H1 (cell line): Measurements from ENCODE around the gene GSC. TPM values are rescaled to one million over a fixed set of nuclear protein-coding genes. Genes with fewer than 3 reads are reported as not detected.
"Not testable (repeated sequence)": the region's sequence is repeated elsewhere in the genome, so short reads cannot be mapped to it uniquely, and the experiment has no call there.

Experiments
- CTCF ChIA-PET: fragments of 300-600 bp; sonication (Branson Sonifier 250); formaldehyde crosslinking; loops from one replicate; lab custom pipeline; 2021; ENCODE audit not compliant: partially characterized antibody; lab: Charles Lee
- POLR2A ChIA-PET: fragments of 300-600 bp; sonication (Branson Sonifier 250); formaldehyde crosslinking; loops from one replicate; lab custom pipeline; 2021; ENCODE audit warnings: inconsistent platforms; ENCODE audit not compliant: partially characterized antibody; lab: Charles Lee
- DNase-seq, 2 experiments: peaks; one replicate each; pipeline versions ENCODE4 v3.0.0 to v3.0.0-alpha.2; 2010 to 2022; ENCODE audit warnings: low spot score in 2 of 2, low read depth in 1 of 2, mixed read lengths in 1 of 2
- FAIRE-seq: peaks from 2 replicates; lab custom pipeline; 2011; peaks lifted over from hg19 to GRCh38; lab: Jason Lieb, UNC
- H2AFZ ChIP-seq: 2 replicates; pipeline ENCODE4 v1.8.1; 2012; ENCODE audit warnings: low read length, inconsistent platforms
- H2AK5ac ChIP-seq: 2 replicates; pipeline ENCODE4 v1.6.1; 2013; ENCODE audit warnings: low read depth, low read length
- H2BK120ac ChIP-seq: replicated peaks from 2 replicates; pipeline ENCODE3; 2013; ENCODE audit warnings: low read depth, low read length, inconsistent platforms
- H2BK12ac ChIP-seq: 2 replicates; pipeline ENCODE4 v1.6.1; 2013; ENCODE audit warnings: low read depth, low read length
- H2BK15ac ChIP-seq: 2 replicates; pipeline ENCODE4 v1.6.1; 2013; ENCODE audit warnings: low read length
- H2BK20ac ChIP-seq: 2 replicates; pipeline ENCODE4 v1.6.1; 2013; ENCODE audit warnings: low read length
- H2BK5ac ChIP-seq: 2 replicates; pipeline ENCODE4 v1.6.1; 2013; ENCODE audit warnings: low read depth, low read length
- H3K14ac ChIP-seq: 2 replicates; pipeline ENCODE4 v1.6.1; 2013; ENCODE audit warnings: inconsistent platforms; ENCODE audit not compliant: insufficient read length
- H3K18ac ChIP-seq: 2 replicates; pipeline ENCODE4 v1.6.1; 2013; ENCODE audit warnings: low read length; ENCODE audit errors: extremely low read depth
- H3K23ac ChIP-seq: 2 replicates; pipeline ENCODE4 v1.6.1; 2013; ENCODE audit warnings: inconsistent platforms; ENCODE audit not compliant: insufficient read length
- H3K23me2 ChIP-seq: 2 replicates; pipeline ENCODE4 v1.6.1; 2013; ENCODE audit warnings: low read depth, low read length
- H3K27ac ChIP-seq: 2 replicates; pipeline ENCODE4 v1.6.1; 2011; ENCODE audit warnings: low read depth, low read length, inconsistent platforms
- H3K27me3 ChIP-seq, 4 experiments: replicated peaks in 1 of 4; 1 replicate in 1 of 4; 2 replicates in 3 of 4; pipeline versions ENCODE4 v1.6.1 to v1.8.1; 2011 to 2013; ENCODE audit warnings: low read length in 3 of 4, mild to moderate bottlenecking in 3 of 4, inconsistent platforms in 2 of 4, mixed read lengths in 2 of 4, moderate library complexity in 1 of 4; ENCODE audit not compliant: control insufficient read depth in 3 of 4, insufficient read depth in 3 of 4; ENCODE audit errors: extremely low read depth in 1 of 4
- H3K36me3 ChIP-seq, 4 experiments: 2 replicates each; pipeline versions ENCODE4 v1.6.1 to v1.8.1; 2011 to 2013; ENCODE audit warnings: mild to moderate bottlenecking in 4 of 4, low read length in 3 of 4, moderate library complexity in 2 of 4, control low read depth in 1 of 4, inconsistent platforms in 1 of 4; ENCODE audit not compliant: insufficient read depth in 4 of 4, control insufficient read depth in 2 of 4
- H3K4ac ChIP-seq: replicated peaks from 2 replicates; pipeline ENCODE3; 2013; ENCODE audit warnings: low read length, low read depth, mixed read lengths, inconsistent platforms; ENCODE audit not compliant: insufficient read length
- H3K4me1 ChIP-seq, 4 experiments: replicated peaks in 1 of 4; 1 replicate in 1 of 4; 2 replicates in 3 of 4; pipeline versions ENCODE4 v1.6.1 to v1.8.1; 2011 to 2013; ENCODE audit warnings: low read length in 3 of 4, inconsistent platforms in 2 of 4, mixed read lengths in 1 of 4; ENCODE audit not compliant: insufficient read depth in 4 of 4, control insufficient read depth in 3 of 4
- H3K4me2 ChIP-seq, 2 experiments: 2 replicates each; pipeline versions ENCODE4 v1.6.1 to v1.8.1; 2011 to 2013; ENCODE audit warnings: low read depth in 2 of 2, low read length in 2 of 2, control low read depth in 1 of 2, inconsistent platforms in 1 of 2, mild to moderate bottlenecking in 1 of 2; ENCODE audit not compliant: insufficient read depth in 1 of 2
- H3K4me3 ChIP-seq, 4 experiments: fragments of 200-600, 300-600 bp in 1 of 4; sonication (generic), shearing (Covaris generic), sonication (Bioruptor Twin) in 1 of 4; 2 replicates each; pipeline versions ENCODE4 v1.5.1 to v1.8.1; 2011 to 2016; ENCODE audit warnings: low read length in 4 of 4, low read depth in 3 of 4, control low read depth in 2 of 4, inconsistent platforms in 2 of 4, mild to moderate bottlenecking in 2 of 4, mixed read lengths in 1 of 4, moderate library complexity in 1 of 4; ENCODE audit not compliant: insufficient read depth in 2 of 4; ENCODE audit errors: extremely low read depth in 1 of 4
- H3K56ac ChIP-seq: replicated peaks from 2 replicates; pipeline ENCODE3; 2013; ENCODE audit warnings: low read depth, mild to moderate bottlenecking, mixed read lengths, low read length, inconsistent platforms; ENCODE audit not compliant: insufficient read length
- H3K79me1 ChIP-seq: 2 replicates; pipeline ENCODE4 v1.6.1; 2013; ENCODE audit warnings: low read depth, low read length, control low read depth
- H3K79me2 ChIP-seq, 2 experiments: 2 replicates each; pipeline versions ENCODE4 v1.6.1 to v1.8.1; 2012 to 2013; ENCODE audit warnings: low read length in 2 of 2, mild to moderate bottlenecking in 2 of 2, inconsistent platforms in 1 of 2; ENCODE audit not compliant: insufficient read depth in 2 of 2, control insufficient read depth in 1 of 2
- H3K9ac ChIP-seq, 4 experiments: replicated peaks in 1 of 4; 1 replicate in 1 of 4; 2 replicates in 3 of 4; pipeline versions ENCODE4 v1.6.1 to v1.8.1; 2011 to 2013; ENCODE audit warnings: low read depth in 3 of 4, low read length in 3 of 4, control low read depth in 2 of 4, mild to moderate bottlenecking in 2 of 4, moderate library complexity in 2 of 4, inconsistent platforms in 1 of 4; ENCODE audit errors: extremely low read depth in 1 of 4
- H3K9me3 ChIP-seq, 2 experiments: 2 replicates each; pipeline versions ENCODE4 v1.6.1 to v1.8.1; 2012 to 2013; ENCODE audit warnings: mild to moderate bottlenecking in 2 of 2, moderate library complexity in 2 of 2, control low read depth in 1 of 2, inconsistent platforms in 1 of 2, low read depth in 1 of 2, low read length in 1 of 2, mixed read lengths in 1 of 2; ENCODE audit not compliant: insufficient read depth in 2 of 2
- H4K20me1 ChIP-seq, 2 experiments: replicated peaks in 1 of 2; 2 replicates each; pipeline versions ENCODE3 to v1.8.1; 2011 to 2013; ENCODE audit warnings: inconsistent platforms in 2 of 2, low read length in 2 of 2, mild to moderate bottlenecking in 1 of 2; ENCODE audit not compliant: insufficient read depth in 2 of 2, control insufficient read depth in 1 of 2
- H4K5ac ChIP-seq: 2 replicates; pipeline ENCODE4 v1.6.1; 2013; ENCODE audit warnings: low read length, low read depth, mixed read lengths, inconsistent platforms; ENCODE audit not compliant: insufficient read length
- H4K8ac ChIP-seq: 2 replicates; pipeline ENCODE4 v1.8.0; 2013; ENCODE audit warnings: mild to moderate bottlenecking, moderate library complexity, low read length, inconsistent platforms; ENCODE audit not compliant: insufficient read depth; ENCODE audit errors: extremely low read depth
- H4K91ac ChIP-seq: replicated peaks from 2 replicates; pipeline ENCODE3; 2013; ENCODE audit warnings: low read length, mixed read lengths, inconsistent platforms; ENCODE audit not compliant: insufficient read length
- WGBS, 2 experiments: shearing (Covaris generic) in 1 of 2; methylation state at CpG; one replicate each; pipeline versions ENCODE4 v1.1.6 to v1.1.7; 2013 to 2015; ENCODE audit warnings: low lambda C conversion rate in 2 of 2, mixed read lengths in 2 of 2, inconsistent platforms in 1 of 2, low coverage in 1 of 2, missing lambda C conversion rate in 1 of 2; ENCODE audit not compliant: insufficient replicate concordance in 2 of 2, insufficient coverage in 1 of 2, insufficient read length in 1 of 2; ENCODE audit errors: extremely low coverage in 1 of 2, missing lambda C conversion rate in 1 of 2; 5-methylcytosine and 5-hydroxymethylcytosine counted together
- polyA plus RNA-seq, 7 experiments: library from polyadenylated mRNA; depleted of rRNA in 3 of 7; stranded (reverse) in 5 of 7; unstranded in 2 of 7; fragments of >200 nt in 5 of 7; fragments of 200-250 nt in 2 of 7; gene quantifications; 1 replicate in 5 of 7; 2 replicates in 1 of 7; 4 replicates in 1 of 7; pipeline versions ENCODE4 v1.2.1 to v1.2.3, GENCODE V29; 2011 to 2013; ENCODE audit warnings: missing spikeins in 2 of 7, mixed read lengths in 2 of 7
- total RNA-seq: library from RNA; stranded (reverse); fragmentation: NEBNext Ultra II Directional; extraction: Animal tissue kit (Norgen Biotek cat#: 25700); gene quantifications from 2 replicates; pipeline ENCODE4 v1.2.1, GENCODE V29; 2021

Gene GSC
- total and polyA plus RNA-seq, 2 of the 8 experiments (the other 6 are each of a cell fraction or from before 2014, with no cell fraction given), result 0.17 to 0.54 TPM

DNA sequence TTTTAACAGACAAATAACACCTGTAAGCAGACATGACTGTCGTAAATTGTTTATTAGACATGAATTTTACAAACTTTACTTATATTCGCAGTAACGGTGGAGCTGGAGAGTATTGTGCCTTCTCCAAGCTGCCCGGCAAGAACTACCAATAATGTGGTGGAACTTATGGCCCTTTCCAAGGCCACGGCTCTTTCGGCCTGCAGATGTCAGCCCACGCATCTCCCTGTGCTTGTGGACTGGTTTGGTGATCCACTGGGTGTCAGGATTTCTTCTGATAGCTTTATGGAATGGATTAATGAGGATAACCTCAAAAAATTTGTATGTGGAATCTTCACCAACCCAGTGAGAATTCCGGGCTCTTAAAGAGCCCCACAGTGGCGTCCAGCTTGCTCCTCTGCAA is 30.9 kb upstream of the GSC start:
- CTCF ChIA-PET, H2BK120ac ChIP-seq, H3K23ac ChIP-seq, H3K79me1 ChIP-seq, H3K56ac ChIP-seq, H4K20me1 ChIP-seq, H4K8ac ChIP-seq, H3K9me3 ChIP-seq, H2BK12ac ChIP-seq, H3K23me2 ChIP-seq, H3K4me1 ChIP-seq, H3K4ac ChIP-seq, DNase-seq, H3K4me2 ChIP-seq, H2AFZ ChIP-seq, H3K27me3 ChIP-seq, H4K5ac ChIP-seq, H2BK20ac ChIP-seq, H3K9ac ChIP-seq, H2BK15ac ChIP-seq, H4K91ac ChIP-seq, H3K14ac ChIP-seq, H2AK5ac ChIP-seq, POLR2A ChIA-PET, FAIRE-seq, H3K79me2 ChIP-seq, H3K18ac ChIP-seq, H3K27ac ChIP-seq, H3K36me3 ChIP-seq, H2BK5ac ChIP-seq, H3K4me3 ChIP-seq: not testable (repeated sequence)
- WGBS, 2 experiments, result 94% methylated on average over 9 of the region's 9 CpGs; no CpG with 5 or more reads in 1 of the 2 experiments
